ENCODE data around the gene LDLR.
A peak's percentile ranks its signal among the peaks of the same experiment; 100 is the strongest.

The LDLR gene

DNA sequence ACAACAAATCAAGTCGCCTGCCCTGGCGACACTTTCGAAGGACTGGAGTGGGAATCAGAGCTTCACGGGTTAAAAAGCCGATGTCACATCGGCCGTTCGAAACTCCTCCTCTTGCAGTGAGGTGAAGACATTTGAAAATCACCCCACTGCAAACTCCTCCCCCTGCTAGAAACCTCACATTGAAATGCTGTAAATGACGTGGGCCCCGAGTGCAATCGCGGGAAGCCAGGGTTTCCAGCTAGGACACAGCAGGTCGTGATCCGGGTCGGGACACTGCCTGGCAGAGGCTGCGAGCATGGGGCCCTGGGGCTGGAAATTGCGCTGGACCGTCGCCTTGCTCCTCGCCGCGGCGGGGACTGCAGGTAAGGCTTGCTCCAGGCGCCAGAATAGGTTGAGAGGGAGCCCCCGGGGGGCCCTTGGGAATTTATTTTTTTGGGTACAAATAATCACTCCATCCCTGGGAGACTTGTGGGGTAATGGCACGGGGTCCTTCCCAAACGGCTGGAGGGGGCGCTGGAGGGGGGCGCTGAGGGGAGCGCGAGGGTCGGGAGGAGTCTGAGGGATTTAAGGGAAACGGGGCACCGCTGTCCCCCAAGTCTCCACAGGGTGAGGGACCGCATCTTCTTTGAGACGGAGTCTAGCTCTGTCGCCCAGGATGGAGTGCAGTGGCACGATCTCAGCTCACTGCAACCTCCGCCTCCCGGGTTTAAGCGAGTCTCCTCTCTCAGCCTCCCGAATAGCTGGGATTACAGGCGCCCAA lies at the start of gene LDLR:
Gene LDLR (plus strand): TSS at position 210 of the 760 bp plus-strand sequence. CDS start 86 bp downstream, at position 296.
- DNase-seq (ENCODE audit: low spot score), result peak; percentile 98

GRCh38 chr19:11041194-11041593 lies 48.1 kb upstream of the LDLR start:
- DNase-seq (ENCODE audit: low spot score), result no peak

GRCh38 chr19:11041966-11042627 lies 47.2 kb upstream of the LDLR start:
- no peak for DNase-seq (ENCODE audit: low spot score)

GRCh38 chr19:11044431-11044830 lies 44.8 kb upstream of the LDLR start:
- no peak for DNase-seq (ENCODE audit: low spot score)

- DNase-seq (ENCODE audit: low spot score), result no peak
Observed at GRCh38 chr19:11045536-11045935, 43.7 kb upstream of the LDLR start.

GRCh38 chr19:11046605-11047354 lies 42.5 kb upstream of the LDLR start:
- no peak for DNase-seq (ENCODE audit: low spot score)

- DNase-seq (ENCODE audit: low spot score), result no peak
Observed at GRCh38 chr19:11047866-11048265, 41.4 kb upstream of the LDLR start.

DNA sequence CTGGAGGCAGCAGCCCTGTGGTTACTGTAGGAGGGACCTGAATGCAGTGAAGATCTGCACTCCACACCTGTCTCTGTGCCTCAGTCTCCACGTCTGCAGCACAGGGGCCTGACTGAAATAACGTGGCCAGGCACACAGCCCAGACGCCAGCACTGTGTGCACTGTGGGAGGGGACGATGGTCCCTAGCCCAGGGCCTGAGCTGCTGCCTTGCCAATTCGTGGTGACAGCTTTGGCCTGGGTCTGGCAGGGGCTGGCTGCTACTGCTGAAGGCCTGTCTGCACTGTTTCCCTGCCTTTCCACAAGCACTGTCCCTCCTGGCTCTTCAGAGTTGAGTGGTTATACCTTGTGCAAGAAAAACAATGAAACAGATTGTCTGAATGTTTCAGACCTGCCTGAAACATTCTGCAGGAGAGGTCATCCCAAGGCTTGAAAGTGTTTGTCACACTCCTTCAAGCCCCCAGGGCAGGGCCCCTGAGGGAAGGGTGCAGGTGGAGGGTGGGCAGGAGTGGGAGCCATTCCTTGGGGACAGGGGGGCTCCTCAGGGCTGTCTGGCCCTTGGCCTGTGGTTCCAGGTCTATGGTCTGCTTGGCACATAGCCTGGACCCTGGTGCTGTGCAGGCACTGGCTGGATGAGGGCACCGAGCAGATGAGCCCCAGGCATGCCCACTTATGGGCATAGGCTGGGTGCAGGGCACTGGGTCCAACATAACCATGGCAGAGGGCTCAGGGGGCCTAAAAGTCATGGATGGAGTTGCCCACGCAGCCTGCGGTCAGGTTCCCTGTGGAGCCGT lies 38.7 kb upstream of the LDLR start:
- DNase-seq (ENCODE audit: low spot score), result no peak

DNA sequence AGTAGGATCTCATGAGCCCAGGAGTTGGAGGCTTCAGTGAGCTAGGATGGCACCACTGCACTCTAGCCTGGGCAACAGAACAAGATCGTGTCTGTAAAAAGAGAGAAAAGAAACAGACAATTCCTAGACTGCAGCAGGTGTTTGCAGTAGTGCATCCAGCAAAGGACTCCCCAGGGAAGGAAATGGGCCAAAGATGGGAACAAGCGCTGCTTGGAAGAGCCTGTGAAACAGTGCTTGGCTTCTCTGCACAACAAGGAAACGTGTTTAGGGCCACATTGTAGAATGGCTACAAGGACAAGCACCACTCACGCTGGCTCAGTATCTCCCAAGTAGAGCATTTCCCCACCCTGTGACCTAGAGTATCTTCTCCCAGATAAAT lies 35.5 kb upstream of the LDLR start:
- DNase-seq (ENCODE audit: low spot score), result no peak

DNA sequence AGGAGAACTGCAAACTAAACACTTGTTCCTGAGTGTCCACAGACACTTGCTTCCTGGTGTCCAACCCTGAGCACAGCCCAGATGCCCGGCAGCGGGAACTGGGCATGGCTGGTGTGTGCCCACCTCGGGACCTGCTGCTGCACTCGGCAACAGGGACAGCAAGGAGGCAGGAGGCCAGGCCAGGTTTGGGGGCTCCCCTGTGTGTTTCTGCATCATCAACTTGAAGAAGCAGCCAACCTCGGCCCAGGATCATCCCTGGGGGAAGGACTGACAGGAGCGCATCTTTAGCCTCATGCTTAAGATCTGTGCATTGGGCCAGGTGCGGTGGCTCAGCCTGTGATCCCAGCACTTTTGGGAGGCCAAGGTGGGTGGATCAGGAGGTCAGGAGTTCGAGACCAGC lies 35.1 kb upstream of the LDLR start:
- DNase-seq (ENCODE audit: low spot score), result no peak

GRCh38 chr19:11054628-11055027 lies 34.6 kb upstream of the LDLR start:
- DNase-seq (ENCODE audit: low spot score), result no peak

GRCh38 chr19:11058246-11059030 lies 30.8 kb upstream of the LDLR start:
- no peak for DNase-seq (ENCODE audit: low spot score)

DNA sequence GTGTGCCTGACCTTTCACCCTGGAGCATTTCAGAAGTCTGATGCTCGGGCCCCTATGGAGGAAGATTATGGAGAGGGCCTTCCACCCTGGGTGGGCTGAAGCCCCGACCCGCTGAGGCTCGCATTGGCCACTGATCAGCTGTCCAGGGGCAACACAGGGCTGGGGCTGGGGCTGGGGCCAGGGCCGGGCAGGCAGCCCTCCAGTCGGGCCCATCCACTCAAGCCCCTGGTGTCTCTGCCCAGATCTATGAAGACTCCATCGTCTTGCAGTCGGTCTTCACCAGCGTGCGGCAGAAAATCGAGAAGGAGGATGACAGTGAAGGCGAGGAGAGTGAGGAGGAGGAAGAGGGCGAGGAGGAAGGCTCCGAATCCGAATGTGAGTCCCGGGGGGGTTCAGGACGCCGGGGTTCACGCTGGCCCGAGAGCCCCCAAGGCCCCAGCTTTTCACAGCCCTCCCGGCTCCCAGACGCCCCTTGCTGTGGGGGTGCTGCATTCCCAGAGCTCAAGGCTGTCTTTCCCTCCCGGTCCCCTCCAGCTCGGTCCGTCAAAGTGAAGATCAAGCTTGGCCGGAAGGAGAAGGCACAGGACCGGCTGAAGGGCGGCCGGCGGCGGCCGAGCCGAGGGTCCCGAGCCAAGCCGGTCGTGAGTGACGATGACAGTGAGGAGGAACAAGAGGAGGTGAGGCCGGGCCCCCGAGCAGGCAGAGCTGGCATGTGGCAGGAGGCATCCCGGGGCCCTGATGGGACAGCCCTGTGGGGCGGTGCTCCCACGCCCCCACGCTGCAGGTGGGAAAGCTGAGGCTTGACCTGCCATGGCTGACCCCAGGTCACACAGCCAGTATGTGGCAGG lies 29.5 kb upstream of the LDLR start:
- no peak for DNase-seq (ENCODE audit: low spot score)

- DNase-seq (ENCODE audit: low spot score), result no peak
Observed at GRCh38 chr19:11061952-11062351, 27.3 kb upstream of the LDLR start.

- DNase-seq (ENCODE audit: low spot score), result no peak
Observed at GRCh38 chr19:11063434-11063833, 25.8 kb upstream of the LDLR start.

DNA sequence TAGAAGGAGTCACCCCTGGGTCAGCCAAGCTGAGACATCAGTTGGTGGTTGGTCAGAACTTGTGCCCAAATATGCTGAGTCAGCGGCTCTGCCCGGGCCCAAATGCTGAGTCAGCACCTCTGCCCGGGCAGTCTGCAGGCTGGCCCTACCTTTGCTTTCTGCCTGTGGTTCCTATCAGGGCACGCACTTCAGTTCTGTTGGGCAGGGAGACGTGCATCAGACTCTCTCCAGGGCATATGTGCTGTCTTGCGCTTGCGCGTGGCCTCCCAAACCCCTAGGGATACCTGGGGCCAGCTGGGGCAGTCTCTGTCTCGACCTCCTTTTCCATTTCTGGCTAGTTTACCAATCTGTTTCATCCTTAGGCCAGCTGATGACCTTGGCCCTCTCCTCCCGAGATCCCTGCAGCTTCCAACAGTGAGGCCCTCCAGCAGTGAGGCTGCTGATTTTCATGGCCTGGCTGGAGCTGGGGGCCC lies 24.4 kb upstream of the LDLR start:
- peak; percentile 45 for DNase-seq (ENCODE audit: low spot score)

- no peak for DNase-seq (ENCODE audit: low spot score)
Observed at GRCh38 chr19:11066326-11066725, 22.9 kb upstream of the LDLR start.

DNA sequence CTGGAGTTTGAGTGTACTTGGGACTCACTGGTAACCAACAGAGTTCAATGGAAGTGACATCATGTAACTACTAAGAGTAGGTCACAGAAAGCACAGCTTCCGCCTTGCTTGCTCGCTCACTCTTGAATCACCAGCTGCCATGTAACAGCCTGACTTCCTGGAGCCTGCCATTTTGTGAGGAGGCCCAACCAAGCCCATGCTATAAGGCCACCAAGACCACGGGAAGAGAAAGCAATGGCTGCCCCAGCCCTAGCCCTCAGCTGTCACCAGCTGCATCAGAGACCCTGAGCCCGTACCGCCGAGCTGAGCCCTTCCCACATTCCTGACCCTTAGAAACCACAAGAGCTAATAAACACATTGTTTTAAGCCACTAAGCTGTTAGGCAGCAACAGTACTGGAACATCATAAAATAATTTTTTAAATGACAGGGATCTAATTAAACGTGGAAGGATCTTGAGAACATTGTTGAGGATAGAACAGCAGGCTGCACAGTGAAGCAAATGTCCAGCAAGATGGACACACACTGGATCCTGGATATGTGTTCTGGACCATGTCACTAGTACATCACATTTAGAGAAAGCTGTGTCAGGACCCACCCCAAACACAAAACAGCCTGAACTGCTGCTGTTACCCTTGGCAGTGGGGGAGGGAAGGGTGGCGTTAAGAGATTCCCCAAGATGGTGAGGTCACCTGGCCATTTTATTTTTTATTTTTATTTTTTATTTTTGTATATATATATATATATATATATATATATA lies 21.7 kb upstream of the LDLR start:
- peak; percentile 93 for DNase-seq (ENCODE audit: low spot score)

- DNase-seq (ENCODE audit: low spot score), result no peak
Observed at GRCh38 chr19:11069561-11069960, 19.7 kb upstream of the LDLR start.

GRCh38 chr19:11070123-11070522 lies 19.1 kb upstream of the LDLR start:
- DNase-seq (ENCODE audit: low spot score), result no peak
